ENCODE results near the gene PARVB.

PARVB gene

DNA sequence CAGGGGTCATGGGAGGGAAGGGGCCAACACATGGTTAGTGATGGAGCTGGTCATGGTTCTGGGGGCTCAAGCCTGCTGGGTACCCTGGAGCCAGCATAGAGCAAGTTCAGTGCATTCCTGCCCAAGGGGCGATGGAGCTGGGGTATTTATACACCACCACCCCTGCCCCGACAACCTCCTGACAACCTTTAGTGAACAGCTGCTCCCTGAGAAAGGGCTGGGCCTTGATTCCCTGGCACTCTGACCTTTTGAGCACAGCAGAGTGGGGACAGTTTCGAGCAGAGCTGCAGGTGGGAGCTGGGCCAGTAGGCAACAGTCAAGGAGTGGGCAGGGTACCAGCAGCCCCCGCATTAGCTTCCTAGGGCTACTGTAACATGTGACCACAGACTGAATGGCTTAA is 162.6 kb downstream of the PARVB start:
- no peak for DNase-seq

GRCh38 chr22:44187652-44188230 is 163.6 kb downstream of the PARVB start:
- no peak for DNase-seq

- no peak for DNase-seq
Measured at GRCh38 chr22:44188316-44188715, 164.2 kb downstream of the PARVB start.

- no peak for DNase-seq
Measured at GRCh38 chr22:44188986-44189630, 165.0 kb downstream of the PARVB start.

DNA sequence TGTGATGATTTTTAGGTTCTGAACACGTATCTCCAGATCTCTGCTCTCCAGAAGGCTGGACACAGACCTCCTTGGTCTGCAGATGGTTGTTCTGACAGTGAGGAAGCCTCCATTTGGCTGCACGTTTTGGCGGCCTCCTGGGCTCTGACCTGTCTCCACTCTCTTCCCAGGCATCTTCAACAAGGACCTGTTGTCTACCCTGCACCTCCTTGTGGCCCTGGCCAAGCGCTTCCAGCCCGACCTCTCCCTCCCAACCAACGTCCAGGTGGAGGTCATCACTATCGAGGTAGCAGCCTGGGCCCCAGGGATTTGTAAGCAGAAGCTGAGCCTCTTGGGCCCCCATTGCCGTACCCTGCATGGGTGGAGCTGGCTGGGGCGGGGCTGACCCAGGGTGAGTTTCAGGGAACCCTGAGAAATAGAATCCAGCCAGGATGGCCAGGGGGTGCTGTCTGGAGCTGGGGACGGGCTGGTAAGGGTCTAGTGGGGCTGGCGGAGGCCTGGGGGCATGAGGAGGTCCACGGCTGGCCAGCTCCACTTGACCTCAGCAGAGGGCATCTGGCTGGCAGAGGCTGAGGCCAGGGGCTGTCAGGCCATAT is 166.4 kb downstream of the PARVB start:
- no peak for DNase-seq

GRCh38 chr22:44191036-44191454 is 166.9 kb downstream of the PARVB start:
- DNase-seq, result no peak

DNA sequence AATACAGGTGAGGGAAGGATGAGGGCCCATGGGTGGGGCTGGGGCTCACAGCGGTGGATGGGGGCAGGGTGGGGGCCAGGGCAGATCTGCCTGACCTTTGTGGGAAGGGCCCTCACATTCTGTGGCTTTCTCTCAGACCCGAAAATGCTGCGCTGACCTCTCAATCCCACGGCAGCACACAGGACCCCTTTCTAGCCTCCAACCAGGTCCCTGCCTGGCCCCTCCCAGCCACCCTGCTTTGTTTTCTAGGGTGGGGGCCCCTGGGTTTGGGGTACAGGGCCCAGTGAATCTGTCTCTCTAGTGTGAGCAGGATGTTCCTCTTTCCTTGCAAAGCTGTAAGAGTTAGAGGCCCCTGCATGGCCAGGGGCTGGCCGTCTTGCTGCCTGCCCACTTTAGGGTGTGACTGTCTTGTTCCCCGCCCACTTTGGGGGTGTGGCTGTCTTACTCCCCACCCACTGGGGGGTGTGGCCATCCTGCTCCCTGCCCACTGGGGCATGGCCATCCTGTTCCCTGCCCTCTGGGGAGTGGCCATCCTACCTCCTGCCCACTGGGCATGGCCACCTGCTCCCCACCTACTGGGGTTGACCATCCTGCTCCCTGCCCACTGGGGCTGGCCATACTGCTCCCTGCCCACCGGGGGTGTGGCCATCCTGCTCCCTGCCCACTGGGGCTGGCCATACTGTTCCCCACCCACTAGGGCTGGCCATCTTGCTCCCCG is 168.2 kb downstream of the PARVB start:
- no peak for DNase-seq

- DNase-seq, result no peak
Measured at GRCh38 chr22:44192816-44193534, 168.9 kb downstream of the PARVB start.

- DNase-seq, result no peak
Measured at GRCh38 chr22:44193535-44193891, 169.4 kb downstream of the PARVB start.

DNA sequence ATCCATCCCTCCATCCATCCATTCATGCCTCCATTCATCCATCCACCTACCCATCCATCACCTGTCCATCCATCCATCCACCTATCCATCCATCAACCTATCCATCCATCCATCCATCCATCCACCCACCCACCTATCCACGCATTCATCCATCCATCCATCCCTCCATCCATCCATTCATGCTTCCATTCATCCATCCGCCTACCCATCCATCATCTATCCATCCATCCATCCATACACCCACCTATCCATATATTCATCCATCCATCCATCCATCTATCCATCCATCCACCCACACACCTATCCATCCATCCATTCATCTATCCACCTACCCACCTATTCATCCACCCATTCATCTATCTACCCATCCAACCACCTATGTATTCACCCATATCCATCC is 170.5 kb downstream of the PARVB start:
- no peak for DNase-seq

GRCh38 chr22:44195189-44195871 is 171.2 kb downstream of the PARVB start:
- no peak for DNase-seq

DNA sequence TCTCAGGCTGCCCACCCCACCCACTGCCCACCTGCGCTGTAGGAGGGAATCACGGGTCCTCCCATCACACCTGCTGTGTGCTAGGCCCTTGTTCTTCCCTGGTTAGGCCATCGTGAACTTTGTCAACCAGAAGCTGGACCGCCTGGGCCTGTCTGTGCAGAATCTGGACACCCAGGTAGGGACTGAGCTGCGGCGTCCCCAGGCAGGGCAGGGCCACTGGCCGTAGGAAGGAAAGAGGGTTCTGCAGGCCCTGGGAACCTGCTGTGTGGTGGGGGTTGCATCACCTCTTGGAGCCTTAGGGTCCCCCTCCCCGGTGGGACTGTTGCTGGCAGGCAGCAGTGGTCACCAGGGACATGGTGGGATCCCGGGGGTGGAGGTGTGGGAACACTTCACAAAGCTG is 172.1 kb downstream of the PARVB start:
- DNase-seq, result no peak

DNA sequence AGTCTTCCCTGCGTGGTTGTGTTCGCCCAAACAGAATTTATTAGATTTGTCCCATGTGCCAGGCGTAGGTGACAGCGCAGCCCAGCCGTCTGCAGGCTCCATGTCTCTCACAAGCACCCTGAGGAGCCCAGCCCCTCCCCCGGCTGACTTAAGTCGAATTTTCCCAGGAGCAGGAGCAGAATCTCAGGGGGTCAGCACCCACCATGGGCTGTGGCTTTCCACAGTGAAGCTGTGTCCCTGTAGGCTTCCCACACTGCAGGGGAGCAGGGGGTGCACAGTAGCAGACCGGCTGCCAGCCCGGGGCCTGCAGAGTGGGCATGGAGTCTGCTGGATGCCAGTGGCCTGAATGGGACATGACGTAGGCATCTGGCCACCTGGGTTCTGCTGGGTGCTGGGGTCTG is 172.6 kb downstream of the PARVB start:
- DNase-seq, result no peak

DNA sequence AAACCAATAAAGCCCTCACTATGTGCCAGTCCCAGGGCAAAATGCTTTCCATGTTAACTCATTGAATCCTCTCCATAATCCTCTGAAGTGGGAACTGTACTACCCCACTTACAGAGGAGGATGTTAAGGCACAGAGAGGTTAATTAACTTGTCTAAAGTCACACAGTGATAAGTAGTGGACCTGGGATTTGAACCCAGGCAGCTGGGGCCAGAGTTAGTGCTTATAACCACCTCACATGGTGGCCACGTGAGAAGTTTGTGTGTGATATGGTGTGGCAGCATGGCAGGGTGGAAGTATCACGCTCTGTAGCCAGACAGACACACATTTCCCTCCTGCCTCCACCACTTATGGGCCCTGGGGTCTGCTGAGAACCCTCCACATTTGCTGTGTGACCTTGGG is 173.2 kb downstream of the PARVB start:
- no peak for DNase-seq

- no peak for DNase-seq
Measured at GRCh38 chr22:44199164-44199563, 175.1 kb downstream of the PARVB start.

GRCh38 chr22:44199866-44200265 is 175.8 kb downstream of the PARVB start:
- DNase-seq, result no peak

- no peak for DNase-seq
Measured at GRCh38 chr22:44200451-44200850, 176.3 kb downstream of the PARVB start.

- DNase-seq, result no peak
Measured at GRCh38 chr22:44200855-44201550, 176.9 kb downstream of the PARVB start.

GRCh38 chr22:44201665-44202064 is 177.6 kb downstream of the PARVB start:
- DNase-seq, result no peak

- DNase-seq, result no peak
Measured at GRCh38 chr22:44202261-44202789, 178.2 kb downstream of the PARVB start.

- no peak for DNase-seq
Measured at GRCh38 chr22:44203203-44203602, 179.1 kb downstream of the PARVB start.

Measured in NCI-H774 (cell line).